ENCODE results near the gene CDHR1.
A peak's percentile ranks its signal among the peaks of the same experiment; 100 is the strongest.

Gene CDHR1

GRCh38 chr10:84202349-84202748 lies 8.0 kb downstream of the CDHR1 start:
- no peak overlapping the region for H3K27ac ChIP-seq
- TF ChIP-seq ZFX (IDR thresholded peaks at IDR 0.05; ENCODE audit: borderline replicate concordance): no peak
- no peak for TF ChIP-seq CTCF (IDR thresholded peaks at IDR 0.05)

GRCh38 chr10:84204122-84204521 lies 9.8 kb downstream of the CDHR1 start:
- H3K27ac ChIP-seq: no peak overlapping the region
- TF ChIP-seq CTCF (IDR thresholded peaks at IDR 0.05) (peak; percentile 60), ZFX (IDR thresholded peaks at IDR 0.05; ENCODE audit: borderline replicate concordance) (no peak)

GRCh38 chr10:84204610-84205009 lies 10.3 kb downstream of the CDHR1 start:
- TF ChIP-seq ZFX (IDR thresholded peaks at IDR 0.05; ENCODE audit: borderline replicate concordance) (no peak), CTCF (IDR thresholded peaks at IDR 0.05) (no peak)
- H3K27ac ChIP-seq: no peak overlapping the region

GRCh38 chr10:84205049-84205852 lies 10.9 kb downstream of the CDHR1 start:
- H3K27ac ChIP-seq: no peak overlapping the region
- TF ChIP-seq CTCF (IDR thresholded peaks at IDR 0.05) (peak; percentile 91), ZFX (IDR thresholded peaks at IDR 0.05; ENCODE audit: borderline replicate concordance) (no peak)

GRCh38 chr10:84205853-84206525 lies 11.7 kb downstream of the CDHR1 start:
- H3K27ac ChIP-seq: no peak overlapping the region

GRCh38 chr10:84208023-84208422 lies 13.7 kb downstream of the CDHR1 start:
- no peak overlapping the region for H3K27ac ChIP-seq
- TF ChIP-seq CTCF (IDR thresholded peaks at IDR 0.05) (no peak), ZFX (IDR thresholded peaks at IDR 0.05; ENCODE audit: borderline replicate concordance) (no peak)

More at GRCh38 chr10:84205853-84206525, 11.7 kb downstream of the CDHR1 start:
- TF ChIP-seq ZFX (IDR thresholded peaks at IDR 0.05; ENCODE audit: borderline replicate concordance) (no peak), CTCF (IDR thresholded peaks at IDR 0.05) (peak; percentile 62; the same call in 1 of the 2 replicates)

- H3K27ac ChIP-seq: no peak overlapping the region
- TF ChIP-seq CTCF (IDR thresholded peaks at IDR 0.05): no peak
- TF ChIP-seq ZFX (IDR thresholded peaks at IDR 0.05; ENCODE audit: borderline replicate concordance): no peak
These were observed 17.2 kb downstream of the CDHR1 start for GRCh38 chr10:84211566-84211965.
